ENCODE measurements around the gene ATP2B1.

The ATP2B1 gene

GRCh38 chr12:89691659-89692058 is 17.0 kb downstream of the ATP2B1 start:
- DNase-seq: no peak

- DNase-seq: no peak
Observed at GRCh38 chr12:89690925-89691324, 17.7 kb downstream of the ATP2B1 start.

DNA sequence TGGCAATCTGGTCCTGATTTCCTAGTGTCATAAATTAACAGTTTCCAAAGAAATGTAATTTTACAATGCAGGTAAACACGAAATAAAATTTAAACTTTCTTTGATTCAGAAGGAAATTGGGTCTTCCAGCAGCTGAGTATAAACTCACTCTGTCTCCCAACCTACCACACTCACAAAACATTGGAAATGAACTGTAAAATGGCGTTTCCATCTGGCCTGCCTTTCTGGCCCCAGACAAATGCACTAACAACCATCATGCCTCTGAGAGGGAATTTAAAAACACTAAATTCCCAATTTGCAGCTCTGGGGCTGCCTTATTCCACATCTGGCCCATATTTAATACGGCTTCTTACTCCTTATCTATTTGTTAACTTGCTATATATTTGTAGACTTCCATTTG is 19.3 kb downstream of the ATP2B1 start:
- no peak for DNase-seq

DNA sequence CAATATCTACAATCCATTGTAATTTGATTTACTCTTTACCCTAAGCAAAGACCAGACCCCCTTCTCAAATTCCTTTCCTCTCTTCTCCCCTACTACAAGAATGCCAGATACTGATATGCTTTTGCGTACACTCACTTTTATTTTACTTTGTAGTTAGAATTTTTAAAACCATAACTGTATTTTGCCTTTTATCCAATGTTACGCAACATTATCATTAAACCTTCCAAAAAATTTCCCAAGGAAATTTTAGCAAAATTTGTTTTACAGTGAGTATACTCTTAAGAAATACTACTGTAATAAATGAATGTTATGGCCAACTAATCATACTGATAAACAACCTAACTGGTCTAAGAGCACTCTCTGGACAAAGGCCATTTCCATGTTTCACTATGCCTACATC is 22.3 kb downstream of the ATP2B1 start:
- DNase-seq: no peak

- no peak for DNase-seq
Observed at GRCh38 chr12:89685363-89685972, 23.2 kb downstream of the ATP2B1 start.

GRCh38 chr12:89684136-89684535 is 24.5 kb downstream of the ATP2B1 start:
- DNase-seq: no peak

DNA sequence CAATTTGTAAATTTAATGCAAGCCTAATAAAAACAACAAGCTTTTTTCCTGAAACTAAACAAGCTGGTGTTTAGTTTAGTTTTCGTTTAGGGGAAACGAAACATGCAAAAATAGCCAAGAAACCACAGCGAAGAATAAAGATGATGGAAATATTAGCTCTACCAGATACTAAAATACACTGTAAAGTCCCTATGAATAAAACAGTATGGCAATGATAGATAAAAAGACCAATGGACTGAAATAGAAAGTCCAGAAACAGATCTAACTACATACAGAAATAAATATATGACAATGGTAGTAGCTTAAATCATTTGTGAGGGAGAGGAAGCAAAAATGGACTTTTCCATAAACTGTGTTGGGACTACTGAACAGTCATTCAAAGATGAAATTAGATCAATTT is 26.4 kb downstream of the ATP2B1 start:
- no peak for DNase-seq

- no peak for DNase-seq
Observed at GRCh38 chr12:89680409-89680808, 28.2 kb downstream of the ATP2B1 start.

DNA sequence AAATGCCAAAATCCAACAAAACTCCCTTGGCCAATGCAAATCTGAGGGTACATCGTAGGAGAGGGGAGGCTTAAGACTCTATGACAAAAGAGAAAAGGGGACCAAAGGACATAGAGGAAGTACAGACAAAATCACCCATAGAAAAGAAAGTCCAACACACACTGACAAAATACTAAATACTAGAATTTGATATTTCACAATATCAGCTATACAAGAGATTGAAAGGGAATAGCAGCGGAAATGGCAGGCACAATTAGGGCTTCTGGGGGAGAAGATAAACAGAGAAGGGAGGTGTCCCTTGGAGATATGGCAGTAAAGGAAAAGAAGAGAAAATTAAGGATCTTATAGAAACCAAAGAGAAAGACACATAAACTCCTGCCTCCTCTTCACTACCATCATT is 29.0 kb downstream of the ATP2B1 start:
- no peak for DNase-seq

DNA sequence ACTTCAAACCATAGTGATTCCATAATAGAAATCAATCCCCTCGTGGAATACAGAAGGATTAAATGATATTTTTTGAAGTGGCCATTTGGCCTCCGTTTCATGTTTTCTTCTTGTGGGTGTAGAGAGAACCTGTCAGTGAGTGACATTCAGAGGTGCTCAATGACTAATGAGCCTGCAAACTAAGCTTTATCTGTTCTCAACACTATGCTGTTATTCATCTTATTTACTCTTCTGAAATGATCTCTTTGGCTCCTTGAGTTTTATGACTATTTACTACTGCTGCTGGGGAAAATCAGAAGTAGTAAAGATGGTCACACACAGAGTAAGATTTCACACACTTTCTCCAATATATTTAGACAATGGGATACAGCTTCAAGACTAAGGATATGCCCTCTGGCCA is 30.4 kb downstream of the ATP2B1 start:
- DNase-seq: no peak

GRCh38 chr12:89676930-89677329 is 31.7 kb downstream of the ATP2B1 start:
- no peak for DNase-seq

DNA sequence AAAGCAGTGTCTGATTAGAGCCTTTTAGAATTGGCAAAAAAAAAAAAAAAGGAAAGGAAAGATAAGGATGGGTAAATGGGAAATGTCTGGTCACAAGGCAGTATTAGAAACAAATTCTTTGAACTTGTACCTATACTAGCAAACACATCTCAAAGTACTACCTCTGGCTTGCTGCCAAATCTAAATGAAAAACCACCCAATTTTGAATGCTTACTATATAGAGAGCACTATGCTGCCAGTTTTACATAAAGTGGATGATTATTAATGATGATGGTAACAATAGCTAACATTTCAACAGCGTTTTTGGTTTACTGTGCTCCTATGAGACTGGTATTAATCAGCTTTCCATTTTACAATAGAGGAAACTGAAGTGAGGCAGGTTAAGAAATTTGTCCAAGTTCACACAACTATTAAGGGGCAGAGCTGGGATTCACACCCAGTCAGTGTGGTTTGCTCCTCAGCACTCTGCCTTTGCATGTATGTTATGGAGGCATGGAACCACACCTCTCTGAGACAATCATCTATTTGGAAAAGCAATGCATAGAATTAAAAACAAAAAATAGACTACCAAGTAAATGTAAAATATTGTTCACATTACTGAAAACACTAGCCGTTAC is 34.2 kb downstream of the ATP2B1 start:
- DNase-seq: no peak

DNA sequence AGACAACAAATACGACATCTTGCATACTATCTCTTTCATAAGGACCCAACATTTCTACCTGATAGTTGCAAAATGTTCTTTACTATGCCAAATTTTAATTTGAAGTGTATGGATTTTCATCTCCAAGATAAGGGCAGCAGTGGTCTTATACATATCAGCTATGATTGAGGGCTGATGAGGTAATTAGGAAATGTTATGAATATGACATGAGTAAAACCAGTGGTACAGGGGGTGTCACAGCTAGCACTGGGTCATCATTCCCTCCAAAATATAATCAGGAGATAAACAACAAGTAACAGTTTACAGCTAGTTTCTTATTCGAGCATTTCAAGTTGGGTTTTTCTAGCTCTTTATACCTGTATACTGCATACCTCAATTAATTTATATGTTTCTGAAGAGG is 35.0 kb downstream of the ATP2B1 start:
- no peak for DNase-seq

DNA sequence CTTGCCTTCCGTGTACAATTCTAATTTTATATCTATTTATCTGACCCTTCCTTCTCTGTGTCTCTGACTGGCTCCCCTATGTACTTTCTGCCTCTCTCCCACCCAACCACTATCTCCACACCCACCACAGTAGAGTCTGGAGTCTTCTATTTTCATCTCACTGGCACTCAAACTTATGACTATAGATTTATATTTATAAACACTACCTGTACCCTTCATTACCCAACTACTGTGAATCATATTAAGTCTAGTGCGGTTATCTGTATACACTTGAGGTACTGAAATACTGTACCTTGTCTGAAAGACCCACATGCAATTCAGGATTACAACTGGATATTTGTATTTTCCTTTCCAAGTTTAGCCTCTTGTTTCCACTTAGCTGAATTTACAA is 36.1 kb downstream of the ATP2B1 start:
- no peak for DNase-seq

GRCh38 chr12:89671469-89671868 is 37.2 kb downstream of the ATP2B1 start:
- DNase-seq: no peak

GRCh38 chr12:89669197-89669596 is 39.4 kb downstream of the ATP2B1 start:
- no peak for DNase-seq

DNA sequence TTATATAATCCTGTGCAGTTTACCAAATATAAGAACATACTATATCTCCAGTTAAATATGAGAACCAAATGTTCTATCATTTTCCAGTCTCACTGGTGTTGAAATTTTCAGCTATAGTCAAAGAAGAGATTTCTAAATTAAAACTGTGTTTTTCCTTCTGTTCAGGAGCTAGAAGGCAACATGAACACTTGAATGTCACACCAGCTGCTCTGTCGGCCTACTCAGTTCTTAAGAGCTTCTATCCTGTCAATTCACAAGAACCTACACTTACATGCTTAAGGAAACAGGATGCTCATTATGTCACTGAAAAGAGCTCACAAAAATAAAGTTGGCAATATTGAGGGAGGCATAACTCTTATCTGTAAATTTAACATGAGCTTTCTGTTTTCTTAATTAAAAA is 43.1 kb downstream of the ATP2B1 start:
- DNase-seq: peak in 1 of 4 experiments; percentile 11

- DNase-seq: no peak
Observed at GRCh38 chr12:89664441-89664840, 44.2 kb downstream of the ATP2B1 start.

DNA sequence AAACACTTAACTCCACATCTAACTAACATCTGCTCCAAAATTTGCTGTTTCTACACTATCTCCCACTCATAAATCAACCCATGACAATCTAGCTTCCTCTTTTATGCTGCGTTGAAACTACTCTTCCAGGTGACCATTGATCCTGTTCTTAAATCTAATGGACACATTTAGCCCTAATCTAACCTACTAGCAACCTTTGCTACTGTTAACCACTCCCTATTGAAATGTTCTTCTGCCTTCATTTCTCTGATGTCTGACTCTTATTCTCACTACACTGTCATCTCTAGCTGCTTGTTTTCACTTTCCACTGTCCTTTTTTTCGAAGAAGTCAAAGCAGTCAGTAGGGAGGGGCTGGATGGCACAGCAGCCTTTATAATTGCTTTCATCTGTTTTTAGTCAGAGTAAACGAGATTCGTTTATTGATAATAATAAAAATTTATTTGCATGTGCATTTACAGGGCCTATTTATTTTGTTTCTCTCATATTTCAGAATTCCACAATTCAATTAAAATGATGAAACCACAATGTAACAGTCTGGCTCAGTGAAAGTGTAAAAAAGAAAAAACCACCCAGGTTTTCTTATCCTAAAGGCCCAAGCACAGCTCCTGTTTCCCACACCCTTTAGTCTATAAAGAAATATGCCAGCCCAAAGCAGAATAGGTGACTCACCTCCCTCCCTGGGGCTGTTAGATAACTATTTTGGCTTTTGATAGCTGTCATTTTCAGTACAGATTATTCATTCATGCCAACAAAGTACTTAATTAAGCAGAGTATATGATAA is 44.9 kb downstream of the ATP2B1 start:
- peak in 3 of 4 experiments; percentile 6 to 51 (median 44) for DNase-seq

DNA sequence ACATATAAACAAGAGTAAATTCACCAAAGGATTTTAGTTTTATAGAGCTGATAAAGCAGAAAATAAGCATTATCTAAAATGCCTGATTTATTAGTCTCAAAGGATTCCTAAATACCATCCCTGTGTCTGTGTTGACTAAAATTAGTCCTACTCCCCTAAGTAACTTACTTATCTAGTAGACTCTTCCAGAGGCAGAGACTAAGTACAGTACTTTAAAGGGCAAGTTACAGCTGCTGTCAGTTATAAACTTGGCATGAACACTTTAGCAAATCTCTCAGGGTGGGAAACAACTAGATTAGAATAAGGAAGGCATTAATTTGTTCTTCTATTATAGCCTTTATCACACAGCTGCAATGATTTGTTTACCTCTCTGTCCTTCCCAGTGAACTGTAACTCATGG is 46.0 kb downstream of the ATP2B1 start:
- DNase-seq: no peak

DNA sequence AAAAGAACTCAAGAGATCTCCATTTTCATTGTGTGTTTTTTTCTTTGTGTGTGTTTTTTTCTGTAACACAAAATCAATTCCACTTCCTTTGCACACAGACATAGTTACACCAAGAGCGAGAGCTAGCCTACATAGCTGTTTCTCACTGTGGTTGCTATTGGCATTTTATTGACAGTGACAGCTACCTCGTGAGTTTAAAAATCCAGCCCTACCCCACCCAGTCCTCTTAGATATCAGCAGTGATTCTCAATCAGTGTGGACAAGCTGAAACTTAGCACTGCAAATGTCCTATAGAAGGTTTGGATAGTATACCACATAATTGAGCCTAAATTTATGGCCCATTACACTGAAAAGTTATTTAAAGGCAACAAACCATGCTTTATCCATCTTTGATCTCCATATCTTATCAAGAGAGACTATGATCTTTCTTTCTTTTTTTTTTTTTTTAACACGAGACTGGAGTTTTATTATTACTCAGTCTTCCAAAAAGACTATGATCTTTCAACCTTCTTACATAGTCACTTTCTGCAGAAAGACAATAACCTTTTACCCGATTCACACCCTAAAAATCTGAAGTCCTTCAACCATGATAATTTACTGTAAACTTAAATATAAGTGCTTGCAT is 46.8 kb downstream of the ATP2B1 start:
- no peak for DNase-seq

GRCh38 chr12:89657739-89658138 is 50.9 kb downstream of the ATP2B1 start:
- no peak for DNase-seq

GRCh38 chr12:89657066-89657465 is 51.6 kb downstream of the ATP2B1 start:
- DNase-seq: peak in 2 of 4 experiments; percentile 29 to 31

DNA sequence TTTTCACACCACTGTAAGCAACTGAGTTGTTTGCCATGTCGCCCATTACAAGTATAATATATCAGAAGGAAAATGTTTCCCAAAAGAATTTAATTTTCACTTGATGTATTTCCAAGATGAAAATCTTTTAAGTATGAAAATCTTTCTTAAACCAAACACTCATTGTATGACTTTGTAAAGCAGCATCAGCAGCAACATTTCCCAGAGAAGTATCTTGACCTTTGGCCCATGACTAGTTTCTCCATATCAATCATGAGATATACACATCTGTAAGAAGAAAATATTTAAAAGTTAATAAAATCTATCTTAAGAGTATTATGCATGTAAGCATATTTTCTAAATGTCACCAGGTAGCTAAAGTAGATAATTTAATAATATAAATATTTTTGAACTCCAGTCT is 52.8 kb downstream of the ATP2B1 start:
- DNase-seq: no peak
